Breast epithelium (tissue), 4 donors: Measurements from ENCODE around the gene BAMBI. TPM values are rescaled to one million over a fixed set of nuclear protein-coding genes. Genes with fewer than 3 reads are reported as not detected.

ENCODE experiments used
- DNase-seq, 2 donors: peaks; one replicate each; pipeline ENCODE4 v3.0.0-alpha.2; 2019; ENCODE audit warnings: low spot score in 2 of 2
- H3K27ac ChIP-seq, 2 donors: fragments of 200-600 bp; sonication (generic) in 1 of 2; one replicate each; pipeline ENCODE4 v1.5.1; 2016 to 2019; ENCODE audit warnings: mild to moderate bottlenecking in 1 of 2
- H3K27me3 ChIP-seq, 2 donors: fragments of 200-600 bp; sonication (generic) in 1 of 2; one replicate each; pipeline versions ENCODE4 v1.5.1 to v1.6.0; 2017 to 2019; ENCODE audit warnings: control low read depth in 1 of 2, mild to moderate bottlenecking in 1 of 2
- H3K36me3 ChIP-seq: fragments of 200-600 bp; one replicate; pipeline ENCODE4 v1.5.1; 2019
- H3K4me1 ChIP-seq, 2 donors: fragments of 200-600 bp; sonication (generic); one replicate each; pipeline ENCODE4 v1.5.1; 2016 to 2019; ENCODE audit warnings: control low read depth in 1 of 2
- H3K4me3 ChIP-seq, 3 donors: fragments of 200-600 bp; sonication (generic); 1 replicate in 2 of 3; 2 replicates in 1 of 3; pipeline ENCODE4 v1.5.1; 2016 to 2019; ENCODE audit warnings: mild to moderate bottlenecking in 3 of 3, moderate library complexity in 2 of 3
- H3K9me3 ChIP-seq, 2 donors: fragments of 200-600 bp; sonication (generic) in 1 of 2; one replicate each; pipeline ENCODE4 v1.5.1; 2016 to 2019; ENCODE audit warnings: control low read depth in 1 of 2
- CTCF ChIP-seq, 3 donors: fragments of 450-650 bp; IDR thresholded peaks; one replicate each; pipeline ENCODE4 v1.5.1; 2016 to 2017; ENCODE audit warnings: antibody characterized with exemption in 3 of 3, mild to moderate bottlenecking in 3 of 3, moderate library complexity in 3 of 3
- POLR2A ChIP-seq: fragments of 450-650 bp; IDR thresholded peaks from one replicate; pipeline ENCODE4 v1.6.1; 2016; ENCODE audit warnings: antibody characterized with exemption, mild to moderate bottlenecking, moderate library complexity
- POLR2AphosphoS5 ChIP-seq, 3 donors: sonication (generic); formaldehyde crosslinking; IDR thresholded peaks; one replicate each; pipeline ENCODE4 v1.6.1; 2017; ENCODE audit warnings: antibody characterized with exemption in 3 of 3
- intact Hi-C: fragments of 100-400 bp; cut with DNase I; formaldehyde crosslinking; loops from one replicate; pipeline ENCODE4 v1.15.1; 2023; ENCODE audit warnings: low total_unique reads
- total RNA-seq, 3 donors: library from RNA; depleted of rRNA; stranded (reverse); fragments of >200 nt; gene quantifications; one replicate each; pipeline ENCODE4 v1.1.0, GENCODE V29; 2016

The BAMBI gene
- total RNA-seq, 3 donors from 2014 or later = 3.4 to 41.9 (median 7.5) TPM

GRCh38 chr10:28679581-28680357 lies 2.4 kb downstream of the BAMBI start:
- Histone ChIP-seq H3K27ac (peak overlapping the region; percentile 44 to 60), H3K9me3 (no peaks in the 10 kb centered on the region), H3K36me3 (no peaks in the 10 kb centered on the region), H3K4me1 (peaks cover 0 to 4% of the 10 kb centered on the region in 2 donors), H3K27me3 (no peaks in the 10 kb centered on the region), H3K4me3 (peak overlapping the region; percentile 17 to 87 (median 83))
- TF ChIP-seq POLR2AphosphoS5 (IDR thresholded peaks at IDR 0.05) (no peak), CTCF (IDR thresholded peaks at IDR 0.05) (peak in 2 of 3 donors; percentile 22)
- DNase-seq = no peak
- intact Hi-C loops = no loop called here

- Histone ChIP-seq H3K27ac (peak overlapping the region in 1 of 2 donors; percentile 60), H3K27me3 (no peaks in the 10 kb centered on the region), H3K4me3 (peak overlapping the region; percentile 17 to 87 (median 83)), H3K4me1 (peaks cover 0 to 4% of the 10 kb centered on the region in 2 donors), H3K36me3 (no peaks in the 10 kb centered on the region), H3K9me3 (no peaks in the 10 kb centered on the region)
- intact Hi-C loops = no loop called here
- no peak for TF ChIP-seq POLR2A
- no peak for TF ChIP-seq POLR2AphosphoS5 (IDR thresholded peaks at IDR 0.05)
- no peak for TF ChIP-seq CTCF (IDR thresholded peaks at IDR 0.05)
- DNase-seq = no peak
Observed at GRCh38 chr10:28680358-28680752, 3.0 kb downstream of the BAMBI start.

- Histone ChIP-seq H3K27ac (peak overlapping the region; percentile 42 to 43), H3K9me3 (no peaks in the 10 kb centered on the region), H3K4me3 (peak overlapping the region in 2 of 3 donors; percentile 7 to 22), H3K4me1 (peaks cover 0 to 4% of the 10 kb centered on the region in 2 donors), H3K27me3 (no peaks in the 10 kb centered on the region), H3K36me3 (no peaks in the 10 kb centered on the region)
- TF ChIP-seq POLR2A (no peak), CTCF (IDR thresholded peaks at IDR 0.05) (no peak), POLR2AphosphoS5 (IDR thresholded peaks at IDR 0.05) (peak in 1 of 3 donors; percentile 55)
- intact Hi-C loops = no loop called here
- peak; percentile 58 to 62 for DNase-seq
Observed at GRCh38 chr10:28681291-28681763, 4.0 kb downstream of the BAMBI start.

GRCh38 chr10:28681928-28682750 lies 4.8 kb downstream of the BAMBI start:
- H3K27me3 ChIP-seq = no peaks in the 10 kb centered on the region
- no peak for DNase-seq
- no peak overlapping the region for H3K27ac ChIP-seq
- TF ChIP-seq CTCF (IDR thresholded peaks at IDR 0.05) (no peak), POLR2AphosphoS5 (IDR thresholded peaks at IDR 0.05) (no peak), POLR2A (no peak)
- H3K9me3 ChIP-seq = no peaks in the 10 kb centered on the region
- no peaks in the 10 kb centered on the region for H3K4me1 ChIP-seq
- H3K4me3 ChIP-seq = no peak overlapping the region
- no peaks in the 10 kb centered on the region for H3K36me3 ChIP-seq
- intact Hi-C loops = no loop called here
